T-helper 2 cell (primary cell): ENCODE data around the gene LRRC25.
A peak's percentile ranks its signal among the peaks of the same experiment; 100 is the strongest.
"Not testable (repeated sequence)": the region's sequence is repeated elsewhere in the genome, so short reads cannot be mapped to it uniquely, and the experiment has no call there.

ENCODE experiments used
- DNase-seq, 5 experiments: peaks; one replicate each; pipeline versions ENCODE4 v3.0.0 to v3.0.0-alpha.2; 2012 to 2022

The LRRC25 gene

GRCh38 chr19:18401580-18402112 lies 4.2 kb upstream of the LRRC25 start:
- DNase-seq, result no peak

DNA sequence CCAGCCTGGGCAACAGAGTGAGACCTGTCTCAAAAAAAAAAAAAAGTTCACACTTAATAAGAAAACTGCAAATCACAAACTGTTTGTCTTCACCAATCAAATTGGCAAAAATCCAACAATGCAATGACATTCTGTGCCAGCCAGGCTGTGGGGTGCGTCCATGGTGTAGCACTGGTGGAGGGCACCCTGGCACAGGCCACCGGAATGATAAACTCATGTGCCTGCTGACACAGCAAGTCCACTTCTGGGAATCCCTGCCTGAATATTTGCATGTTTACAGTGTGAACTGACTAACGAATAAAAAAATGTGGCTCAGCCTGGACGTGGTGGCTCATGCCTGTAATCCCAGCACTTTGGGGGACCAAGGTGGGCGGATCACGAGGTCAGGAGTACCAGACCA lies 1.6 kb upstream of the LRRC25 start:
- DNase-seq, result no peak

GRCh38 chr19:18396471-18397241 lies 766 bp downstream of the LRRC25 start:
- no peak for DNase-seq

GRCh38 chr19:18393836-18394235 lies 3.6 kb downstream of the LRRC25 start:
- no peak for DNase-seq

- no peak for DNase-seq
These were observed 4.5 kb downstream of the LRRC25 start for GRCh38 chr19:18392926-18393325.

- no peak for DNase-seq
These were observed 5.0 kb downstream of the LRRC25 start for GRCh38 chr19:18392417-18392816.

DNA sequence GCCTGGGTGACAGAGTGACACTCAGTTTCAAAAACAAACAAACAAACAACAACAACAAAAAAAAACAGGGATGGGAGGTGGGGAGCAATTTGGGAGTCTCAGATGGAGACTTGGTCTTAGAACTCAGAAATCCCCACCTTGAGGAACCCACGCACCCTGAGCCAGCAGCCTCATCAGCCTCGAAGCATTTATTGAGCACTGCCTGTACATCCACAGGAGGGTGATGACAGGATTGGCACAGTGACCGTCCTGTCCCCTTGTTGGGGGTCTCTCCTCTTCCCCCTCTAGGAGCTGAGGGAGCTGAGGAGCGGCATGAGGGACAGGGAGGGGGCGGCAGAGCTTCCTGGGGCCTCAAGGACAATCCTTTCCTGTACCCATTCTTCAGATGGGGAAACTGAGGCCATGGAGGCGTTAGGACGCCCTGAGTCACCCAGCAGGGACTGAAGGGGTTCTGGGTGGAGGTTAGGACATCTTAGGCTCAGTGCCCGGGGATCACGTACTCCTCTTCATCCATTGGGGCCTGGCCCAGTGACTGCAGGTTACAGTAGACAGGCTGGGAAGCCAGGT lies 5.8 kb downstream of the LRRC25 start:
- DNase-seq, result no peak

DNA sequence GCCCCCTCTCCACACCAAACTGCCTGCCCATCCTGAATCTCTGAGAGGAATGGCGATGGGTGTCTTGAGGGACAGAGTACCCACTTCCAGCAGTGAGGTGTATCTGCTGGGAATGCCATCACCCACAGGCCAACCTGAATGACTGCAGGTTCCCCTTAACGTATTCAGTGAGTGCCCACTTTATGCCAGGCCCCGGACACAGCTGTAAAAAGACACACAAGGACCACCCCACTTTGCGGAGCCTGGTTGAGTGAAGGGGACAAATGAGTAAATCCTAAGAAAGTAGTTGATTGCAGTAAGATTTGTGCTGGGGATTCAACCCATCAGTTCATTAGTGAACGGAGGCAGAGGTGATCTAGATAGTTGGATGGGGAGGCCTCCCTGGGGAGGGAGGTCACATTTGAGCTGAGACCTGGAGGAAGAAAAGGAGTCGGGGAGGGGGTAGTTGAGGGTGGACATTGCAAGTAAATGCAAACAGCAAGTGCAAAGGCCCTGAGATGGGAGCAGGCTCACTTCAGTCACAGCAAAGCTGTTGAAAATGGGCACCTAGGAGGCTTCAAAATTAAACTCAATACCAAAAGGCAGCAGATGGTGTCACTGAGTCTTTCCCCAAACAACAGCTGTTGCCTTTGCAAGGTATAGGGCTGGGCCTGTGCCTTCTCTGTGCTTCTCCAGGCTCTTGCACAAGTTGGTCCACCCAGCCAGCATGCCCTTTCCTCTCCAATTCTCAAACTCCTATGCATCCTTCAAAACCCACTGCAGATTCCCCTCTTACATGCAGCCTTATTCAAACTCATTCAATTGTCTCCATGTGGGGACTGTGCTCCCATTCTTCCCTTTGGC lies 7.1 kb downstream of the LRRC25 start:
- DNase-seq, result no peak

DNA sequence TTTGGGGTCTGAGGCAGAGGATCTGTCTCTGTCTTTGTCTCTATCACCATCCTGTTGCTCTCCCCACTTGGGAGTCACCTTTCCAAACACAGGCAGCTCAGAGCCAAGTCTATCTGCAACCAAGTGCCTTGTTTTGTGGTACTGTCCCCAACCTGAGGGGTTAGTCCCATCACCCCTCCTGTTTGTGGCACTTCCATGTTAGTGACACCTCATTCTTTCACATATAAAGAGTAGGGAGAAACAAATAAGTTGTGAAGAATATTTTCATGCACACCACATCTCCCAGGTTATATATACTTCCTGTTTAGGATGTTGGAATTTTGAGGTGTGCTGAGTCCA lies 7.7 kb downstream of the LRRC25 start:
- DNase-seq, result no peak

DNA sequence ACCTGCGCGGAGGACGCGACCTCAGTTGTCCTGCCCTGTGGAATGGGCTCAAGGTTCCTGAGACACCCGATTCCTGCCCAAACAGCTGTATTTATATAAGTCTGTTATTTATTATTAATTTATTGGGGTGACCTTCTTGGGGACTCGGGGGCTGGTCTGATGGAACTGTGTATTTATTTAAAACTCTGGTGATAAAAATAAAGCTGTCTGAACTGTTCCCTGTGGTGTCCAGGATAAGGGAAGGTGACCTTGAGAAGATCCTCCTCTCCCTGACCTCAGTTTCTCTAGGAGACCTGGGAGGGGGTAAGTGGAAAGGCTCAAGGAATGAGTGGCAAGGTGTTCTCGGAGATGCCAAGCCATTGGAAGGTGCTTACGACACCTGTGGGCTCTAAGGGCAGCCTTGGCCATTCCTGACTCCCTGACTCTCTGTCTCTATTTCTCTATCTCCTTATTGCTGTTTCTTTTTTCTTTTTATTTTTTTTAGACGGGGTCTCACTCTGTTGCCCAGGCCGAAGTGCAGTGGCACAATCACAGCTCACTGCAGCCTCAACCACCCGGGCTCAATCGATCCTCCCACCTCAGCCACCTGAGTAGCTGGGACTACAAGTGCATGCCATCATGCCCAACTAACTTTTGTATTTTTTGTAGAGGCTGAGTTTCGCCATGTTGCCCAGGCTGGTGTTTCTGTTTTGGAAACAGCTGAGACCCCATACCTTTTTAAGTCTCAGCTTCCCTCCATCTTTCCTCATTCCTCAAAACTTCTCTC lies 8.3 kb downstream of the LRRC25 start:
- no peak for DNase-seq

DNA sequence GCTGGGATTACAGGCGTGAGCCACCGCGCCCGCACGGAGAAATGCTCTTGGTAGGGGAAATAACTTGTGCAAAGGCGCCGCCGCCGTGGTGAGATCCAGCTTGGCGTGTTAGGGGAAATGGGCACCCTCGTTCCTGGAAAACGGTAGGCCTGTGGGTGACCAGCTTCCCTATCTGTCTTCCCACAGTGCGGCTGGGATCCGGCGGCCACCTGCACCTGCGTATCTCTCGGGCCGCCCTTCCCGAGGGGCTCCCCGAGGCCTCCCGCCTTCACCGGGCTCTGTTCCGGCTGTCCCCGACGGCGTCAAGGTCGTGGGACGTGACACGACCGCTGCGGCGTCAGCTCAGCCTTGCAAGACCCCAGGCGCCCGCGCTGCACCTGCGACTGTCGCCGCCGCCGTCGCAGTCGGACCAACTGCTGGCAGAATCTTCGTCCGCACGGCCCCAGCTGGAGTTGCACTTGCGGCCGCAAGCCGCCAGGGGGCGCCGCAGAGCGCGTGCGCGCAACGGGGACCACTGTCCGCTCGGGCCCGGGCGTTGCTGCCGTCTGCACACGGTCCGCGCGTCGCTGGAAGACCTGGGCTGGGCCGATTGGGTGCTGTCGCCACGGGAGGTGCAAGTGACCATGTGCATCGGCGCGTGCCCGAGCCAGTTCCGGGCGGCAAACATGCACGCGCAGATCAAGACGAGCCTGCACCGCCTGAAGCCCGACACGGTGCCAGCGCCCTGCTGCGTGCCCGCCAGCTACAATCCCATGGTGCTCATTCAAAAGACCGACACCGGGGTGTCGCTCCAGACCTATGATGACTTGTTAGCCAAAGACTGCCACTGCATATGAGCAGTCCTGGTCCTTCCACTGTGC lies 9.1 kb downstream of the LRRC25 start:
- peak; percentile 54 to 71 (median 66) for DNase-seq

DNA sequence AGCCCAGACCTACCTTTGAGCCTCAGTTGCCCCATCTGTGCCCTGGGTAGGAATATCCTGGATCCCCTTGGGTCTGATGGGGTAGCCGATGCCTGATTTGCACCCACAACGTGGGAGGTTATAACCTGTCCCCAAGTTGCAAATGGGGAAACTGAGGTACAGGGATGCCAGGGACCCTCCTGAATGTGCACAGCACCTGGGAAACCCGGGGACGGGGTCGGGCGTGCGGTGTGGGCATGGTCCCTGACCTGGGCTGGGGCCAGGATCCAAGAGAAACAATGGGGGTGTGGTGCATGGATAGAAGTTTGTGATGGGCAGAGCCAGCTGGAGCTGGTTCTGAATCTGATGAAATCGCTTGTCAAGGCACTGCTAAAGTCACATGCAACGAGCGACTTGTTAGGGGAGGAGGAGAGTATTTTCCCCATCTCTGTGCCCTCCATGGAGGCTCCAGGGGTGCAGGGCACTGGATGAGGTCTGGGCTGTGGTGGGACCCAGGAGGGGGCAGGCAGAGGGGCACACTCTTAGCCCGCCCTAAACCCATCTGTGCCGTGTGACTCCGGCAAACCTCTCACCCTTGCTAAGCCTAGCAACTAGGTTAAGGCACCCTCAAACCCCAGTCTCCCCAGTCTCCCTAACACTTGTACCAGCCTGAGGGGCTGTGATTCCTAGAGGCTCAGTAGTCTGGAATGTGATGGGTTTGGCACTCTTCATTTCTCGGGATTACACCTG lies 10.7 kb downstream of the LRRC25 start:
- DNase-seq, result no peak

- DNase-seq, result peak in 2 of 5 experiments; percentile 15 to 34
These were observed 11.5 kb downstream of the LRRC25 start, which contains the start of gene GDF15 for GRCh38 chr19:18385675-18386542. Gene GDF15, plus strand, starts transcription at chr19:18386158. Its CDS starts 32 bp downstream, at chr19:18386190.

GRCh38 chr19:18385359-18385674 lies 12.1 kb downstream of the LRRC25 start:
- no peak for DNase-seq

DNA sequence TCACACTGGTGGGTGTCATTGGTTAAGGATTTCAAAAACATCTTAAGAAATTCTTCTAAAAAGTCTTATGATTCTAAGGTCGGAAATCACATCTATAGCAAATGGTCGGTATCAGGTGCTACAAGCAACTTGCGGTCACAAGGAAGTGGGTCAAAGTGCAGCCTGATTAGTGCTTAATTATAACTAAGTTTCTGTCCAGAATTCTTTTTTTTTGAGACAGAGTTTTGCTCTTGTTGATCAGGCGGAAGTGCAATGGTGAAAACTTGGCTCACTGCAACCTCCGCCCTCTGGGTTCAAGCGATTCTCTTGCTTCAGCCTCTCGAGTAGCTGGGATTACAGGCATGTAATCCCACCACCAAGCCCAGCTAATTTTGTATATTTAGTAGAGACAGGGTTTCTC lies 12.6 kb downstream of the LRRC25 start:
- DNase-seq, result no peak

- DNase-seq, result not testable (repeated sequence)
These were observed 13.8 kb downstream of the LRRC25 start for GRCh38 chr19:18383622-18384021.

GRCh38 chr19:18380843-18381242 lies 16.6 kb downstream of the LRRC25 start:
- DNase-seq, result no peak

DNA sequence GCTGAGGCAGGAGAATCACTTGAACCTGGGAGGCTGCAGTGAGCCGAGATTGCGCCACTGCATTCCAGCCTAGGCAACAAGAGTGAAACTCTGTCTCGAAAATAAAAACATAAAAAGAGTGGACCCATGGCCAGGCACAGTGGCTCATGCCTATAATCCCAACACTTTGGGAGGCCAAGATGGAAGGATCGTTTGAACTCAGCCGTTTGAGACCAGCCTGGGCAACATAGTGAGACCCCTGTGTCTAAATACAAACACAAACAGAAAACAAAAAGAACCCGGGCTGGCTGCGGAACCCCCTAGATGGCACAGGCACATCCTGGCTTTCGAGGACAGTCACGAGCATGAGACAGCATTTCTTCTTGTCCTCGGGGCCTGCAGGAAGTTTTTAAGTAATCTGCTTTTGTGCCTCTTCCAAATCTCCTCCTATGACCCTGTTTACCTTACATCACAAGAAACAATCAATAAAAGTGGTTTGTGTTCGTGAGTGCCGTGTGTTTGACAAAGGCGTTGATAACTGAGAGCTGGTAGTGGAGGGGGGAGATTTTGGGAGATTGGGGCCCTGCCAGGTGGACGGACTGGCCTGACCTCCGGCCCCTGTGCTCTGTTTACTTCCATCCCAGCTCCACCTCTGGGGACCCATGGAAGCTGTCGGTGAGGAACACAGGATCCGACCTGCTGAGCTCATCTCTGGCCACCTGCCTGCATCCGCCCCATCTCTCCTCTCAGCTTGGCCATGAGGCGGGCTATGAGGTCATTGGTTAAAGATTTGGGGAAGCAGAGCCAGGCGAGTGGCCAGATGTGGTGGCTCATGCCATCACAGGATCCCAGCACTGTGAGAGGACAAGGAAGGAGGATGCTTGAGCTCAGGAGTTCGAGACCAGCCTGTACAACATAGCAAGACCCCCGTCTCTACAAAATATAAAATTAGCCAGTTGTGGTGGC lies 17.3 kb downstream of the LRRC25 start:
- no peak for DNase-seq

DNA sequence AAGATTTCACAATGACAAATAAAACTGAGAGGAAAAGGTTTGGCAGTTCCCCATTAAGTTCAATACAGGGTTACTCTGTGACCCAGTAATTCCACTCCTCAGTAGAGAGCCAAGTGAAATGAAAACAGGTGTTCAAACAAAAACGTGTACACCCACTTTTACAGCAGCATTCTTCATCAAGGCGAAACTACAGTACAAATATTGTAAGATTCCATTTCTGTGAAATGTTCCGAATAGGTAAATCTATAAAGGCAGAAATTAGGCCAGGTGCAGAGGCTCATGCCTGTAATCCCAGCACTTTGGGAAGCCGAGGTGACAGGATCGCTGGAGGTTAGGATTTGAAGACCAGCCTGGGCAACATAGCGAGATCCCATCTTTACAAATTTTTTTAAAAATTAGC lies 20.4 kb downstream of the LRRC25 start:
- no peak for DNase-seq
